Measurements from ENCODE around the gene MRPS14. TPM values are rescaled to one million over a fixed set of nuclear protein-coding genes. Genes with fewer than 3 reads are reported as not detected.

The MRPS14 gene
- polyA plus RNA-seq, 1 experiment: 22.4 TPM

GRCh38 chr1:175005085-175005783 lies 18.0 kb downstream of the MRPS14 start:
- no peak overlapping the region for H3K4me3 ChIP-seq (ENCODE audit: low read depth, low read length)
- POLR2A ChIA-PET: no interaction called here
- no peaks in the 10 kb centered on the region for H3K27me3 ChIP-seq (ENCODE audit: control insufficient read depth, insufficient read depth, low read length)
- peaks cover 3% of the 10 kb centered on the region for H3K36me3 ChIP-seq (ENCODE audit: control insufficient read depth, insufficient read depth, low read length)
- CTCF ChIA-PET: interaction anchor here (0.6 to 1.4 kb wide), 2 partner anchors 17 to 22 kb away, joined by 3 to 5 read pairs; no protein-coding TSS in a partner anchor
- no peak for TF ChIP-seq CTCF (IDR thresholded peaks at IDR 0.05; ENCODE audit: insufficient read depth, low read depth, low read length)
- DNase-seq (ENCODE audit: low read depth): no peak

- DNase-seq (ENCODE audit: low read depth): no peak
- POLR2A ChIA-PET: no interaction called here
- Histone ChIP-seq H3K36me3 (ENCODE audit: control insufficient read depth, insufficient read depth, low read length) (peaks cover 3% of the 10 kb centered on the region), H3K4me3 (ENCODE audit: low read depth, low read length) (no peak overlapping the region), H3K27me3 (ENCODE audit: control insufficient read depth, insufficient read depth, low read length) (no peaks in the 10 kb centered on the region)
- no peak for TF ChIP-seq CTCF (IDR thresholded peaks at IDR 0.05; ENCODE audit: insufficient read depth, low read depth, low read length)
- CTCF ChIA-PET: no interaction called here
Observed at GRCh38 chr1:175003521-175003920, 19.7 kb downstream of the MRPS14 start.

- POLR2A ChIA-PET: no interaction called here
- DNase-seq (ENCODE audit: low read depth): no peak
- TF ChIP-seq CTCF (IDR thresholded peaks at IDR 0.05; ENCODE audit: insufficient read depth, low read depth, low read length): no peak
- Histone ChIP-seq H3K4me3 (ENCODE audit: low read depth, low read length) (no peak overlapping the region), H3K36me3 (ENCODE audit: control insufficient read depth, insufficient read depth, low read length) (peaks cover 2% of the 10 kb centered on the region), H3K27me3 (ENCODE audit: control insufficient read depth, insufficient read depth, low read length) (no peaks in the 10 kb centered on the region)
- CTCF ChIA-PET: no interaction called here
Observed at GRCh38 chr1:175002910-175003517, 20.2 kb downstream of the MRPS14 start.

GRCh38 chr1:175000697-175001187 lies 22.5 kb downstream of the MRPS14 start:
- CTCF ChIA-PET: interaction anchor here (1.1 kb wide), 1 partner anchor 14 kb away, joined by 4 read pairs; no protein-coding TSS in a partner anchor
- Histone ChIP-seq H3K36me3 (ENCODE audit: control insufficient read depth, insufficient read depth, low read length) (no peaks in the 10 kb centered on the region), H3K27me3 (ENCODE audit: control insufficient read depth, insufficient read depth, low read length) (no peaks in the 10 kb centered on the region), H3K4me3 (ENCODE audit: low read depth, low read length) (peak overlapping the region; percentile 94)
- POLR2A ChIA-PET: no interaction called here
- DNase-seq (ENCODE audit: low read depth): no peak
- TF ChIP-seq CTCF (IDR thresholded peaks at IDR 0.05; ENCODE audit: insufficient read depth, low read depth, low read length): no peak

- peak within 1 kb of the TSS; percentile 94 for H3K4me3 ChIP-seq (ENCODE audit: low read depth, low read length)
- ChIA-PET POLR2A (interaction anchor here (0.7 to 1.3 kb wide), 2 partner anchors 11 to 211 kb away, joined by 3 to 5 read pairs; no protein-coding TSS in a partner anchor), CTCF (interaction anchor here (0.6 to 1.6 kb wide), 5 partner anchors 13 to 245 kb away, joined by 3 to 5 read pairs (median 3); partner anchors contain the start of gene MRPS14)
- DNase-seq (ENCODE audit: low read depth): no peak
- no peaks in the 10 kb centered on the region for H3K36me3 ChIP-seq (ENCODE audit: control insufficient read depth, insufficient read depth, low read length)
- H3K27me3 ChIP-seq (ENCODE audit: control insufficient read depth, insufficient read depth, low read length): no peaks in the 10 kb centered on the region
- no peak for TF ChIP-seq CTCF (IDR thresholded peaks at IDR 0.05; ENCODE audit: insufficient read depth, low read depth, low read length)
Observed at GRCh38 chr1:174999936-175000696, 23.1 kb downstream of the MRPS14 start, which contains the start of gene CACYBP. Gene CACYBP, plus strand, starts transcription at chr1:174999947. Its CDS starts 234 bp downstream, at chr1:175000181.
